NOMO-1 (cell line): ENCODE data around the gene SRP72.
A peak's percentile ranks its signal among the peaks of the same experiment; 100 is the strongest.

Experiments used
- DNase-seq, 2 experiments: peaks; one replicate each; lab custom pipeline; 2025; ENCODE audit not compliant: unreplicated experiment in 2 of 2; lab: John Stamatoyannopoulos, UW

The SRP72 gene

DNA sequence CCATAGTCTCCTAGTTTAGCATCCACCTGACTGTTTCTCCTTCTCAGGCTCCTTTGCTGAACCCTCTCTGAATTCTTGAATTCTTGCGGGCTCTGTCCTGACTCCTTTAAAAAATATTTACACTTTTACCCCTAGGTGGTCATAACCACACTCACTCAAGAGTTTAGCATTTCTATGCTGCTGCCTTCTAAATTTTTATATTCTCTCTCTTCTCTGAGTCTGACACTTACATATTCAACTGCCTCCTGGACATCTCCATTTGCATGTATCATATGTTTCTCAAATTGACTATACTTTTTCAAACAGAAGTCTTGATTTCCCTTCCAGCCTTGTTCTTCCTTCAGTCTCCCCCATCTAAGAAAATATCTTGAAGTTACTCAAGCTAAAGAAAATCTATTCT, 69.7 kb downstream of the SRP72 start:
- DNase-seq = no peak

- peak in 1 of 2 experiments; percentile 3 for DNase-seq
These were observed 73.4 kb downstream of the SRP72 start for GRCh38 chr4:56540826-56541225.

DNA sequence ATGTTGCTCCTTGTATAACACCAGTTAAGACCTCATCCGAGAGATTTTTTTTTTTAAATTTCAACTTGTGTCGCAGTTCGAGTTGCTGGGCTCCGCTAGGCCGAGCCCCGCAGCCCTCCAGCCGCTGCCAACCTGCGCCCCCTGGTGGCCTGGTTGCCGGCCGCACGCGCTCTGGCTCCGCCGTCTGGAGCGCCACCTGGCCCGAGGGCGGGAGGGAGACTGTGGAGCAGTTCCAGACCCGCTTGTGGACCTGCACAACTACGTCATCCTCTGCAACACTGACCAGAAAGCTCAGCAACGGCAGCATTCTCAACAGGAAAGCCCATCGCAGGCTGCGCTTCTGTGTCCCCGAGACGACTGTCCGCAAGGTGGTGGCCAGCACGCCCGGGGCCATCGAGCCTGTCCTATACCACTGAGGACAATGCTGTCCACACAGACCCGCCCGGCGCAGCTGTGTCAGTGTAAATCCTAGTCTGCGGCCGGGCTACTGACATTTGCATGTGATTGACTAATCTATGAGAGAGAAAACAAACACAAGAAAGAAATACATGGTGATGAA, 77.2 kb downstream of the SRP72 start:
- peak; percentile 66 to 83 for DNase-seq

DNA sequence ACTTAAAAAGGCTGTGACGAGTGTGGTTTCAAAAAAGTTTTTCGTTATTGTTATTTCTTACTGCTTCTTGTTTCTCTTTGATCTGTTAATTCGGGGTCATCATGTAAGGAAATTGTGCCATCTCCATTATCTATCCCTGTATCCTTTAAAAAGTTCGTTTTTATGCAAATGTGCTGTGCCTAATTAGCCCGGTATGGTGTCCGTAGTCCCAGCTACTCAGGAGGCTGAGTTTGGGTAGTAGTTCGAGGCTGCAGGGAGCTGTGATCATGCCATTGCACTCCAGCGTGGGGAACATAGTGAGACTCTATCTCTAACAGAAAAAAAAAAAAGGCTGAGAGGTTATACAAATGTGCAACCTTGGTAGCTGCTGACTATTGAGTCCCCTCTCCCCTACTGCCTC, 83.2 kb downstream of the SRP72 start:
- no peak for DNase-seq

- no peak for DNase-seq
These were observed 84.1 kb downstream of the SRP72 start for GRCh38 chr4:56551516-56551915.

DNA sequence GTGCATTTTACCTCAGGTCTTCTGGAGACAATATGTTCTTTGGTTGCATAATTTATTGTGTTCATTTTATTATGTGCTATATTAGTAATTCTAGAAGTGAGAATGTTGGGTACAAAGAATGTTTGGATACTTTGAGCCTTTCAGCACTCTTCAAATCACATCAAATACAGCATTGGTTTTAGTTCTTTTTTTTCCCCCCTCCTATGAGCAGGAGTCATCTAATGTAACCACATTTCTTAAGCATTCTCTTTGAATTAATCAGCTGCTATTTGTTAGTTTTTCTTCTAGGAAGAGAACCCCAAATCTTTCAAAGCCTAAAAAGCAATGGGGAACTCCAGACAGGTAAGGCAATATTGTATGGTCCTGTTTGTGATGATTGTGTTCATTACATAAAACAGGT, 84.9 kb downstream of the SRP72 start:
- DNase-seq = no peak
